Midbrain (tissue), 1 donor: ENCODE results near the gene ZNF780A.
"Not testable (repeated sequence)": the region's sequence is repeated elsewhere in the genome, so short reads cannot be mapped to it uniquely, and the experiment has no call there.

Experiments used
- DNase-seq: peaks from one replicate; lab custom pipeline; 2025; lab: John Stamatoyannopoulos, UW

ZNF780A gene

DNA sequence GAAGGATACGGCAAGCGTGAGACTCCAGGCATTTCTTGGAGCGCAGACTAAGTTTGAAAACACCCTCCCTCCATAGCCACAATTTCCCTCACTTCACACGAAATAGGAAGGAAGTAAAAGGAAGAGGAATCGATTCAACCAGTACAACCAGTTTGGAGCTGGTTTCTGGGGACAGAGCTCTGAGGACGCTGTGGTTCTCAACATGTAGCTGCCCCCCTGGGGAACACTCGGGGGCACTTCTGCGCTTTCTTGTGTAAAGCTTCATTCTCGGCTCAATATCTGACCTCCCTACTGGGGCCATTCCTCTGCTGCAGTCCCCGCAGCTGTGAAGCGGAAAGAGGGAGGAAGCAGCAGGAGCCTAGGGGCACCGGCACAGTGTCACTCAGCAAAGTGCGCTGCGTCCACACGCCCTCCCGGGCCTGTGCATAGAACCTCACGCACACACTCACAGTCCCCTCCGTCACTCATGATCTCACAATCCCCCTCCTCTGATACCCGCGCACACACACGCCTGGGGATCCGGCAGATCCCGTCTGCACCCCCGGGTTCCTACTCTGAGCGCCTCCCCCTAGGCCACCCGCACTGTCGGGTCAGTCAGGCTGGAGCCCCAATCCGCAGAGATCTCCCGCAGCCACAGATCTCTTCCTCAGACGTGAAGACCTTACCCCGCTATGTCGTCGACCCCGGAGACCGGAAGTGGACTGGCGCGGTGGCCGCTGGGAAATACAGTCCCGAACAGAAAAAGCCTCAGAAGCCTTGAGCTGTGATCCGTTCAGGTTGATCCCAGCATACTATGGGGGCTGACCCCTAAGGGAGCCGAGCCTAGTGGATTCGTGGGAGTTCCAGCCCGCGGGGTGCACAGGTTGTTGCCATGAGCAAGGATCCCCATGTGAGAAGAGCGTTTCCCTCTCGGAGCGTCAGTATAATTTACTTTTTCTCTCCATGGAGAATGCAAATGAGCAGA lies at the start of gene ZNF780A:
ZNF780A (minus strand) TSS at position 703 of the 964 bp plus-strand sequence. CDS start 6,190 bp downstream, outside the sequence.
- peak; percentile 80 for DNase-seq

GRCh38 chr19:40139533-40140287 lies 49.0 kb upstream of the ZNF780A start:
- peak; percentile 58 for DNase-seq

GRCh38 chr19:40136818-40137217 lies 46.1 kb upstream of the ZNF780A start:
- DNase-seq = no peak

GRCh38 chr19:40134866-40135265 lies 44.1 kb upstream of the ZNF780A start:
- no peak for DNase-seq

DNA sequence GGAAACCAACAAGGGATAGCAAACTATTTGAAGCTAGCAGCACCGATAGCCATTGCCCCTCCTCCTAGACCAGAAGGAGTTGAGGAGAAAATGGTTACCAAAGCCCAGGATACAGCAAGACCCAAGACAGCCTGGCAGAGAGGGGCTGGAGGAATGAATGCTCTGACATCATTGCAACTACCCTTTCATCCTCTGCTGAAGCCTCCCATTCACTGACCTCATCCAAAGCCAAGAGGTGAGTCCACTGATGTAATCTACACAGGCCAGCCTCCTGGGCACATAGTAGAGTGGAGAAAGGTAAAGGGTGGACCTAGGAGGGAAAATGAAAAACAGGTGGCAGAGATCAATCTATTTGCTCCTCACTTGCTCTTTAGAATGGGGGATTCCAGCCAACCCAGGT lies 42.7 kb upstream of the ZNF780A start:
- no peak for DNase-seq

DNA sequence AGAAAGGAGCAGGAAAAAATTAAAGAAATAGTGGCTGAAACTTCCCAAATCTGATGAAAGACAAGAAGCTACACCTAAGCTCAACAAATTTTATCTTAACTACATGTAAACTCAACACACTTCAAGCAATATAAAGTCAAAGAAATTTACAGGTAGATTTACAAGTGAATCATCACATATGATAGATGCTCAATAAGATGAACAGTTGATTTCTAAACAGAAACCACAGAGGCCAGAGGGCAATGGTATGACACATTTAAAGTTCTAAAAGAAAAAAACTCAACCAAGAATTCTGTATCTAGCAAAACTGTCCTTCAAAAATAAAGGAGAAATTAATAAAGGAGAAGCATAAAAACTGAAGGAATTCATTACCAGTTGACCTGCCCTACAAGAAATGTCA lies 39.3 kb upstream of the ZNF780A start:
- no peak for DNase-seq

- DNase-seq = no peak
These were observed 38.7 kb upstream of the ZNF780A start for GRCh38 chr19:40129425-40129824.

GRCh38 chr19:40128991-40129390 lies 38.2 kb upstream of the ZNF780A start:
- DNase-seq = no peak

- DNase-seq = no peak
These were observed 28.6 kb upstream of the ZNF780A start for GRCh38 chr19:40119380-40119779.

DNA sequence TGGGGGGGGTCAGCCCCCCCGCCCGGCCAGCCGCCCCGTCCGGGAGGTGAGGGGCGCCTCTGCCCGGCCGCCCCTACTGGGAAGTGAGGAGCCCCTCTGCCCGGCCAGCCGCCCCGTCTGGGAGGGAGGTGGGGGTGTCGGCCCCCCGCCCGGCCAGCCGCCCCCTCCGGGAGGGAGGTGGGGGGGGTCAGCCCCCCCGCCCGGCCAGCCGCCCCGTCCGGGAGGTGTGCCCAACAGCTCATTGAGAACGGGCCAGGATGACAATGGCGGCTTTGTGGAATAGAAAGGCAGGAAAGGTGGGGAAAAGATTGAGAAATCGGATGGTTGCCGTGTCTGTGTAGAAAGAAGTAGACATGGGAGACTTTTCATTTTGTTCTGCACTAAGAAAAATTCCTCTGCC lies 27.9 kb upstream of the ZNF780A start:
- not testable (repeated sequence) for DNase-seq

- no peak for DNase-seq
These were observed 25.3 kb upstream of the ZNF780A start for GRCh38 chr19:40116075-40116474.

DNA sequence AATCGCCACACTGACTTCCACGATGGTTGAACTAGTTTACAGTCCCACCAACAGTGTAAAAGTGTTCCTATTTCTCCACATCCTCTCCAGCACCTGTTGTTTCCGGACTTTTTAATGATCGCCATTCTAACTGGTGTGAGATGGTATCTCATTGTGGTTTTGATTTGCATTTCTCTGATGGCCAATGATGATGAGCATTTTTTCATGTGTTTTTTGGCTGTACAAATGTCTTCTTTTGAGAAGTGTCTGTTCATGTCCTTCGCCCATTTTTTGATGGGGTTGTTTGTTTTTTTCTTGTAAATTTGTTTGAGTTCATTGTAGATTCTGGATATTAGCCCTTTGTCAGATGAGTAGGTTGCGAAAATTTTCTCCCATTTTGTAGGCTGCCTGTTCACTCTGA lies 23.4 kb upstream of the ZNF780A start:
- DNase-seq = not testable (repeated sequence)

- not testable (repeated sequence) for DNase-seq
These were observed 21.5 kb upstream of the ZNF780A start for GRCh38 chr19:40112271-40112670.

GRCh38 chr19:40110570-40110969 lies 19.8 kb upstream of the ZNF780A start:
- no peak for DNase-seq

GRCh38 chr19:40104754-40105153 lies 14.0 kb upstream of the ZNF780A start:
- no peak for DNase-seq

DNA sequence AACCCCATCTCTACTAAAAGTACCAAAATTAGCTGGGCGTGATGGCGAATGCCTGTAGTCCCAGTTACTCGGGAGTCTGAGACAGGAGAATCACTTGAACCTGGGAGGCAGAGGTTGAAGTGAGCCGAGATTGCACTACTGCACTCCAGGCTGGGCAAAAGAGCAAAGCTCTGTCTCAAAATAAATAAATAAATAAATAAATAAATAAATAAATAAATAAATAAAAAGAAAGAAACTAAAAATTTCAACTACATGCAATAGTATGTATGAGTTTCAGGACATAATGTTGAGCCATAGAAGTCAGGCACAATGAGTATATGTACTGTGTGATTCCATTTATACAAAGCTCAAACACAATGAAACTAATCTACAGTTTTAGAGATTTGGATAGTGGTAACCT lies 12.9 kb upstream of the ZNF780A start:
- no peak for DNase-seq

GRCh38 chr19:40101813-40102212 lies 11.1 kb upstream of the ZNF780A start:
- DNase-seq = no peak

- no peak for DNase-seq
These were observed 2.7 kb upstream of the ZNF780A start for GRCh38 chr19:40093416-40093815.

DNA sequence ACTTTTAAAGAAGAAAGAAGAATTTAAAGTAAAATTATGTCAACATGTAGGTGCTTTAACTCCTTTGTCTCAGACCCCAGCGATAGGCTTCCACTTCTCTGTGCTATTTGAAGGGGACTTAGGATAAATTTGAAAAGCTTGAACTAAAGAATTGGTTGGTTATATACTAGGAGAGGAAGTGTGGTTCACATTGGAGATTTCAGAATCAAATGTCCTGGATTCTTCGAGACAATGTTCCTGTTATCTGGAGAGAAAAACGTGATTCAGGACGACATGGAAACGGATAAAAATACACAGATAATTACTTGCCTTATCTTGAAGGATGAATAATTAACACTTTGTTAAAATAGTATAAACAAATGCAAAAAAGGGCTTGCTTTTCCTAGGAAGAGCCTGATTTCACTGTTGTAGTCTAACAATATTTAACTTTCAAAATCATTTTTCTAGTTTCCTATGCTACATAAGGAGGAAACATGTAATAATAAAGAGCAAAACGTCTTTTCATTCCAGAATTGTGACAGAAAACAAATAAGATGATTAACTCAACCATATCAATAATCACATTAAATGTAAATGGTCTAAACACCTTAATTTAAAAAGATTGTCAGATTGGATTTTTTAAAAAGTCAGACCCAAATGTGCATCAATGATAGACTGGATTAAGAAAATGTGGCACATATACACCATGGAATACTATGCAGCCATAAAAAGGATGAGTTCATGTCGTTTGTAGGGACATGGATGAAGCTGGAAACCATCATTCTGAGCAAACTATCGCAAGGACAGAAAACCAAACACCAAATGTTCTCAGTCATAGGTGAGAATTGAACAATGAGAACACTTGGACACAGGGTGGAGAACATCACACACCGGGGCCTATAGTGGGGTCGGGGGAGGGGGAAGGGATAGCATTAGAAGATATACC lies 724 bp upstream of the ZNF780A start:
- DNase-seq = no peak

GRCh38 chr19:40089462-40089861 lies 1.3 kb downstream of the ZNF780A start:
- no peak for DNase-seq

GRCh38 chr19:40088299-40089047 lies 2.3 kb downstream of the ZNF780A start:
- no peak for DNase-seq
